HFF-Myc (cell line): ENCODE measurements around the gene DDX4.
A peak's percentile ranks its signal among the peaks of the same experiment; 100 is the strongest.

ENCODE experiments used
- DNase-seq: peaks from one replicate; pipeline ENCODE4 v3.0.0-alpha.2; 2011; ENCODE audit warnings: low read depth; ENCODE audit errors: extremely low read depth
- H3K4me3 ChIP-seq: replicated peaks from 2 replicates; pipeline ENCODE4 v1.5.1; 2011; ENCODE audit warnings: low read depth, mild to moderate bottlenecking, control low read depth, low read length
- CTCF ChIP-seq: IDR thresholded peaks from 2 replicates; pipeline ENCODE4 v1.5.1; 2012; ENCODE audit warnings: mild to moderate bottlenecking, low read depth, low read length, control low read depth; ENCODE audit errors: missing control alignments

The DDX4 gene

GRCh38 chr5:55700745-55701144 lies 37.1 kb upstream of the DDX4 start:
- H3K4me3 ChIP-seq, result no peak overlapping the region
- DNase-seq, result no peak
- TF ChIP-seq CTCF, result no peak

- TF ChIP-seq CTCF, result no peak
- H3K4me3 ChIP-seq, result no peak overlapping the region
- DNase-seq, result no peak
Measured at GRCh38 chr5:55701462-55702103, 36.3 kb upstream of the DDX4 start.

- TF ChIP-seq CTCF, result no peak
Measured at GRCh38 chr5:55702598-55703345, 35.1 kb upstream of the DDX4 start.

GRCh38 chr5:55706230-55706629 lies 31.6 kb upstream of the DDX4 start:
- DNase-seq, result no peak
- no peak for TF ChIP-seq CTCF
- no peak overlapping the region for H3K4me3 ChIP-seq

More at GRCh38 chr5:55702598-55703345, 35.1 kb upstream of the DDX4 start:
- DNase-seq, result no peak
- H3K4me3 ChIP-seq, result no peak overlapping the region

GRCh38 chr5:55708732-55709131 lies 29.1 kb upstream of the DDX4 start:
- DNase-seq, result no peak
- TF ChIP-seq CTCF, result no peak
- H3K4me3 ChIP-seq, result no peak overlapping the region

GRCh38 chr5:55711507-55712022 lies 26.3 kb upstream of the DDX4 start:
- peak overlapping the region; percentile 85 for H3K4me3 ChIP-seq
- no peak for TF ChIP-seq CTCF
- DNase-seq, result no peak
